Cardiac fibroblast (primary cell): ENCODE results near the gene OMG.
A peak's percentile ranks its signal among the peaks of the same experiment; 100 is the strongest.
"Not testable (repeated sequence)": the region's sequence is repeated elsewhere in the genome, so short reads cannot be mapped to it uniquely, and the experiment has no call there.

Experiments used
- DNase-seq, 2 donors: peaks; one replicate each; pipeline versions ENCODE4 v3.0.0 to v3.0.0-alpha.2; 2010; ENCODE audit warnings: low read depth in 2 of 2
- H3K4me3 ChIP-seq, 2 donors: replicated peaks in 1 of 2; 1 replicate in 1 of 2; 2 replicates in 1 of 2; pipeline ENCODE4 v1.5.1; 2011; ENCODE audit warnings: low read depth in 2 of 2, low read length in 2 of 2, mild to moderate bottlenecking in 2 of 2, moderate library complexity in 1 of 2
- TF ChIP-seq, protein P1 (sequence below): IDR thresholded peaks from one replicate; pipeline ENCODE4 v1.5.1; 2011; ENCODE audit warnings: low read depth, mild to moderate bottlenecking, low read length, inconsistent platforms

Gene OMG

DNA sequence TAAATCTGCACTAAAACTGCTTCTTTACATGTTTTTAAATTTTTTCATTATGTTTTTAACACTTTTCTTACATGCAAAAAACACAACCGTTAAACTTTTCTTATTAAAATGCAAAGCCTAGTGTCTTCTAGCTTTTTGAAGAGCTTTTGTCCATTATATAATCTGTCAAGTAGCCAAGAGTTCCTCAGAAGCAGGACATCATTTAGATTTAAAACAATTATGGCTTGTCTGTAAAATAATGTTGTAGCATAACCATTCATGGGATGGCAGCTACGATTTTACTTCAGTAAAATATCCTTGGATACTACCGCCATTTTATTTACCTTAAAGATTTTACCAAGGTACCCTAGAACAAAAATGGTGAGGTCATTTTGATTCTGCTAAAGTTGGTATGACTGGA lies 2.8 kb downstream of the OMG start:
- H3K4me3 ChIP-seq, result no peak overlapping the region
- no peak for DNase-seq
- TF ChIP-seq, protein P1, sequence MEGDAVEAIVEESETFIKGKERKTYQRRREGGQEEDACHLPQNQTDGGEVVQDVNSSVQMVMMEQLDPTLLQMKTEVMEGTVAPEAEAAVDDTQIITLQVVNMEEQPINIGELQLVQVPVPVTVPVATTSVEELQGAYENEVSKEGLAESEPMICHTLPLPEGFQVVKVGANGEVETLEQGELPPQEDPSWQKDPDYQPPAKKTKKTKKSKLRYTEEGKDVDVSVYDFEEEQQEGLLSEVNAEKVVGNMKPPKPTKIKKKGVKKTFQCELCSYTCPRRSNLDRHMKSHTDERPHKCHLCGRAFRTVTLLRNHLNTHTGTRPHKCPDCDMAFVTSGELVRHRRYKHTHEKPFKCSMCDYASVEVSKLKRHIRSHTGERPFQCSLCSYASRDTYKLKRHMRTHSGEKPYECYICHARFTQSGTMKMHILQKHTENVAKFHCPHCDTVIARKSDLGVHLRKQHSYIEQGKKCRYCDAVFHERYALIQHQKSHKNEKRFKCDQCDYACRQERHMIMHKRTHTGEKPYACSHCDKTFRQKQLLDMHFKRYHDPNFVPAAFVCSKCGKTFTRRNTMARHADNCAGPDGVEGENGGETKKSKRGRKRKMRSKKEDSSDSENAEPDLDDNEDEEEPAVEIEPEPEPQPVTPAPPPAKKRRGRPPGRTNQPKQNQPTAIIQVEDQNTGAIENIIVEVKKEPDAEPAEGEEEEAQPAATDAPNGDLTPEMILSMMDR, result no peak

DNA sequence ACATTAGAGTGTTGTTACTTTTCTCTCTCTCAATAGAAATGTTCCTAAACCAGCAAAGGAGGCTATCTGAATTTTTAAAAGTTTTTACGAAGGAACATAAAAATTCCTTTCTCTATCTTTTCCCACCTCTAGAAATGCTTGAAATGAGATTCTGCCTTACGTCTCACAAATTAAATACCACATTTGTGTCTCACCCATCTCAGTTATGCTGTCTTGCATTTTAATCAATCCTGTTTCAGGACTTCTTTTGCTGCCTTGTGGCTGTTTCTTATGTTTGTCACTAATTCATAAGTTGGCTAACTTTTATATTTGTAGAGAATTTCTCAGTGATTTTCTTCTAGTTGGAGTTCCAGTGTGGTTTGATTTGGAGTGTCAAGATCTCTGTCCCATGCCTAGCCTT lies 3.5 kb downstream of the OMG start:
- TF ChIP-seq, protein P1, result no peak
- no peak for DNase-seq
- no peak overlapping the region for H3K4me3 ChIP-seq

DNA sequence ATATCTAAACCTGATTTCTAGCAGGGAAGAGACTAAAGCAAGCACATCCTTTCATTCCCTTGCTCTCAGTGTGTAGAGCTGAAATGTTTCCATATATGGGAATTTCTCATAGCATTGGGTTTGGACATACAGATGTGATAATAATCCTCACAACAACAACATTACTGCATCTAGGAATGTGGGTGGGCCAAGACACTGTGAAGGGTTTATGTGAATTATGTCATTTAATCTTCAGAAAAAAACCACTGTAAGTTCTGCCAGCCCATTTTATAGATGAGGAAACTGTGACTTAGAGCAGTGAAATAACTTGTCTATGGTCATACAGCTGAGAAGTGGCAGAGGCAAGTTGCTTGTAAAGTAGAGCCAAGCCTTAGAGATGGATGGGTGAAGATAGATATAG lies 5.2 kb downstream of the OMG start:
- DNase-seq, result peak in 1 of 2 donors; percentile 49
- TF ChIP-seq, protein P1, result no peak

DNA sequence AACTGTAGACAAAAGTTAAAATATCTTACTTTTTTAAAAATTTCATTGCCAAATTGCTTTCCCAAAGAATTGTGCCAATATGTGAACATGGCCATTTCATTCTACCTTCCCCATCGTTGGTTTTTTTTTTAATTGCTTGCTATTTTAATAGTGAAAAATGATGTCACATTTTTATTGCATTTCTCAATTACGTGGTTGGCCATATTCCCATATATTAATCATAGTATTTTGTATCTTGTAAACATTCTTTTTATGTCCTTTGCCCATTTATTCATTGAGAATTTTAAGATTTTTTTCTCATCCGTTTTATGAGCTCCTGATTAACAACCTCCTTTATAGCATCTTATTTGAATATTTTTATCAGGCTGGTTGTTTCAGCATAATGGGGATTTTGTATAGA lies 7.2 kb downstream of the OMG start:
- peak in 1 of 2 donors; percentile 36 for DNase-seq
- TF ChIP-seq, protein P1, result no peak
- H3K4me3 ChIP-seq, result no peak overlapping the region

More for the DNA sequence above, 5.2 kb downstream of the OMG start:
- H3K4me3 ChIP-seq, result no peak overlapping the region

DNA sequence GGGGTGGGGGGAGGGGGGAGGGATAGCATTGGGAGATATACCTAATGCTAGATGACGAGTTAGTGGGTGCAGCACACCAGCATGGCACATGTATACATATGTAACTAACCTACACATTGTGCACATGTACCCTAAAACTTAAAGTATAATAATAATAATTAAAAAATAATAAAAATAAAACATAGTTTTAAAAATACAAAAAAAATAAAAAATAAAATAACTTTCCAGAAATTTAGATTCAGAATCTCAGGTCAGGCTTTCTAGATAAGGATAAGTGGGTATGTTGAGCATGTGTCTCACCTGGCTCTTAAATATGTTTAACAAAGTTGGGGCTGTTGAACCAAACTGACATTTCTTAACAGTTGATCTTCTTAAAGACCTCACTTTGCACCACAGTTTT lies 9.1 kb downstream of the OMG start:
- H3K4me3 ChIP-seq, DNase-seq: not testable (repeated sequence)

DNA sequence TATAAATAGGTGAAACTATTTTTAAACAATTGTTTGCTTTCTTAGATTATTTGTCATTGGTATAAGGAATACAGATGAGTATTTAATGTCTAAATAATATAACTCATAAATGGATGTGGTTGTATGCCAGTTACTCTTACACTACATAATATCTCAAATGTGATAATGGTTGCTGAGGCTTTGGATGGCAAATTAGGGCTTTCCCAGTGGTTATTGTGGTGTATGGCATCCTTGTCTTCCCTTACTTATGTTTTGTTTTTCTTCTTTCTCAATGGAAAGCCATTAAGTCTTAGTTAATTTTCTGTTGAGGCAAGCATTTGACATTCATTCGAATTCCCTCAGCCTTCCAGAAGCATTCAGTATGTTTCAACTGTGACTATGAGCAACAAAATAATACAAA lies 10.5 kb downstream of the OMG start:
- H3K4me3 ChIP-seq, result no peak overlapping the region
- no peak for DNase-seq

DNA sequence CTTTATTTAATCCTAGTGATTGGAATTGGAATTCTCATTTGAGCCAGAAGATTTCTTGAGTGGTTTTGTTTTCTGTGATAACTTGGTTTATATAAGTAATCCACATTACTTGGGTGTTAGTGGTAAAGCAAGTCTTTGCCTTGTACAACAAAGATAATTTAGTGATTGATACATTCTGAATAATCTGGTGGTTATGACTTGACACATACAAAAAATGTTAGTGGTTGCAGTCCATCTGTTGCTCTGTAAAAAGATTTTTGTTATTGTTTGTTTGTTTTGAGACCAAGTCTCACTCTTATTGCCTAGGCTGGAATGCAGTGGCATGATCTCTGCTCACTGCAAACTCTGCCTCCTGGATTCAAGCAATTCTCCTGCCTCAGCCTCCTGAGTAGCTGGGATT lies 13.2 kb downstream of the OMG start:
- DNase-seq, result no peak
- H3K4me3 ChIP-seq, result no peak overlapping the region
- TF ChIP-seq, protein P1, result no peak

More for the DNA sequence above, 10.5 kb downstream of the OMG start:
- TF ChIP-seq, protein P1, result no peak
